Ascending aorta (tissue), 2 donors: Measurements from ENCODE around the gene SCARB2. TPM values are rescaled to one million over a fixed set of nuclear protein-coding genes. Genes with fewer than 3 reads are reported as not detected.

ENCODE experiments used
- DNase-seq, 2 donors: peaks; one replicate each; pipeline ENCODE4 v3.0.0-alpha.2; 2019; ENCODE audit warnings: low spot score in 2 of 2
- H3K27ac ChIP-seq, 2 donors: fragments of 200-600 bp; sonication (generic); one replicate each; pipeline ENCODE4 v1.5.1; 2016 to 2017; ENCODE audit warnings: mild to moderate bottlenecking in 1 of 2
- H3K27me3 ChIP-seq: fragments of 200-600 bp; sonication (generic); one replicate; pipeline ENCODE4 v1.5.1; 2017
- H3K36me3 ChIP-seq, 2 donors: fragments of 200-600 bp; sonication (generic); one replicate each; pipeline ENCODE4 v1.5.1; 2016
- H3K4me1 ChIP-seq, 2 donors: fragments of 200-600 bp; sonication (generic); one replicate each; pipeline ENCODE4 v1.5.1; 2016 to 2017; ENCODE audit warnings: mild to moderate bottlenecking in 1 of 2
- H3K4me3 ChIP-seq, 2 donors: fragments of 200-600 bp; sonication (generic); one replicate each; pipeline ENCODE4 v1.5.1; 2016 to 2017; ENCODE audit warnings: mild to moderate bottlenecking in 1 of 2
- H3K9me3 ChIP-seq, 2 donors: fragments of 200-600 bp; sonication (generic); one replicate each; pipeline ENCODE4 v1.5.1; 2016
- intact Hi-C: fragments of 100-400 bp; cut with DNase I; formaldehyde crosslinking; loops from one replicate; pipeline ENCODE4 v1.15.1; 2023
- total RNA-seq: library from RNA; depleted of rRNA; stranded (reverse); fragments of >200 nt; gene quantifications from one replicate; pipeline ENCODE4 v1.1.0, GENCODE V29; 2016
- TF ChIP-seq, protein P1 (sequence below), 3 experiments: fragments of 200-600 bp in 2 of 3; fragments of 450-650 bp in 1 of 3; sonication (generic) in 2 of 3; IDR thresholded peaks; one replicate each; pipeline ENCODE4 v1.5.1; 2016 to 2019; ENCODE audit warnings: antibody characterized with exemption in 3 of 3, mild to moderate bottlenecking in 1 of 3, moderate library complexity in 1 of 3

The SCARB2 gene
- total RNA-seq, 1 donor from 2014 or later: 94.1 TPM

- no peak for DNase-seq
- peaks cover 0 to 7% of the 10 kb centered on the region in 2 donors for H3K9me3 ChIP-seq
- intact Hi-C loops: no loop called here
- TF ChIP-seq, protein P1, sequence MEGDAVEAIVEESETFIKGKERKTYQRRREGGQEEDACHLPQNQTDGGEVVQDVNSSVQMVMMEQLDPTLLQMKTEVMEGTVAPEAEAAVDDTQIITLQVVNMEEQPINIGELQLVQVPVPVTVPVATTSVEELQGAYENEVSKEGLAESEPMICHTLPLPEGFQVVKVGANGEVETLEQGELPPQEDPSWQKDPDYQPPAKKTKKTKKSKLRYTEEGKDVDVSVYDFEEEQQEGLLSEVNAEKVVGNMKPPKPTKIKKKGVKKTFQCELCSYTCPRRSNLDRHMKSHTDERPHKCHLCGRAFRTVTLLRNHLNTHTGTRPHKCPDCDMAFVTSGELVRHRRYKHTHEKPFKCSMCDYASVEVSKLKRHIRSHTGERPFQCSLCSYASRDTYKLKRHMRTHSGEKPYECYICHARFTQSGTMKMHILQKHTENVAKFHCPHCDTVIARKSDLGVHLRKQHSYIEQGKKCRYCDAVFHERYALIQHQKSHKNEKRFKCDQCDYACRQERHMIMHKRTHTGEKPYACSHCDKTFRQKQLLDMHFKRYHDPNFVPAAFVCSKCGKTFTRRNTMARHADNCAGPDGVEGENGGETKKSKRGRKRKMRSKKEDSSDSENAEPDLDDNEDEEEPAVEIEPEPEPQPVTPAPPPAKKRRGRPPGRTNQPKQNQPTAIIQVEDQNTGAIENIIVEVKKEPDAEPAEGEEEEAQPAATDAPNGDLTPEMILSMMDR (IDR thresholded peaks at IDR 0.05): no peak
- no peak overlapping the region for H3K27ac ChIP-seq
- no peaks in the 10 kb centered on the region for H3K27me3 ChIP-seq
- H3K4me3 ChIP-seq: no peak overlapping the region
- H3K36me3 ChIP-seq: no peaks in the 10 kb centered on the region
- H3K4me1 ChIP-seq: no peaks in the 10 kb centered on the region
Observed at GRCh38 chr4:76235407-76235806, 21.8 kb upstream of the SCARB2 start.

DNA sequence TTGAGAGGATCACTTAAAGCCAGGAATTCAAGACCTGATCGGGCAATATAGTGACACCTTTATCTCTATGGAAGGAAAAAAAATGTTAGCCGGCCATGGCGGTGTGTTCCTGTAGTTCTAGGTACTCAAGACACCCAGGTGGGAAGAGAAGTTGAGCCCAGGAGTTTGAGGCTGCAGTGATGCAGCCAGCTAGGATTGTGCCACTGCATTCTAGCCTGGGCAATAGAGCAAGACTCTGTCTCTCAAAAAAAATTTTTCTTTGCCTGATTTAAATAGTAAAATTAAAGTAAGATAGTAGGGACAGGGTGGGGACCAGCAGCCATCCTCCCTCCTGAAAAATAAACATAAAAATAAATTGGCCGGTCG is 21.0 kb upstream of the SCARB2 start:
- no peak for DNase-seq
- H3K4me1 ChIP-seq: no peaks in the 10 kb centered on the region
- TF ChIP-seq, protein P1 (IDR thresholded peaks at IDR 0.05): no peak
- no peaks in the 10 kb centered on the region for H3K9me3 ChIP-seq
- no peaks in the 10 kb centered on the region for H3K27me3 ChIP-seq
- no peaks in the 10 kb centered on the region for H3K36me3 ChIP-seq
- no peak overlapping the region for H3K27ac ChIP-seq
- intact Hi-C loops: no loop called here
- no peak overlapping the region for H3K4me3 ChIP-seq

DNA sequence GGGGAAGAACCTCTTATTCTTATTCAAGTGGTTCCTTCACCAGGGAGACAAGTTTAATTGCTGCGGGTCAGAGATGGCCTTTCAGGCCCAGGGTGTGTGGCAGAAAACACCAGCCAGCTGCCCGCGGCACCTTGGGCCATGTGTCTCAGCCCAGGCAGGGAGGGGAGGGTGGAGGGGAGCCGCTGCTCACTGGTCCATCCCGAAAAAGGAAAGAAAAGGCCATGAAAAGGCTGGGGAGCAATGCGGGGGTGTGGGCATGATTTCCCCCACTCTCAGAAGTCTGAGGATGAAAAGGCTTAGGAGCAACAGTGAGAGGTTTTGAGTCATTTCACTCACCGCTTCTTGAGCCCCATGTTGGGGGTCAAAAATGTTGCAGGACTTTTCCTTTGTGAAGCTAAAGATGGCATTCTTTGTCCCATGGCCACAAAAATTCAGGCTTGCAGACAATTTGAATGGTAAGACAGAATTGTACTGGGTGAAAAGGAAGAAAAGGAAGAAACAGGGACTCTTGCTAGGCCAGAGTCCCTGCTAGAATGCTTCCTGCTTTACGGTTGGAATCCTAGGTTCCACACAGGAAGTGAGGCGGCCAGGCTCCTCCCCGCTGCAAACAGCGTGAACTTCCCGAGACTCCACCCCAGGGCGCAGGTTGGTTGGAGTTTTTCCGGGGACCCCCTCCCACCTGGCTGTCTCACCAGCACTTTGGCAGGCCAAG is 20.5 kb upstream of the SCARB2 start:
- intact Hi-C loops: no loop called here
- TF ChIP-seq, protein P1 (IDR thresholded peaks at IDR 0.05): no peak
- DNase-seq: no peak
- Histone ChIP-seq H3K27me3 (no peaks in the 10 kb centered on the region), H3K27ac (no peak overlapping the region), H3K9me3 (no peaks in the 10 kb centered on the region), H3K4me1 (no peaks in the 10 kb centered on the region), H3K36me3 (no peaks in the 10 kb centered on the region), H3K4me3 (no peak overlapping the region)

- DNase-seq: no peak
- intact Hi-C loops: no loop called here
- Histone ChIP-seq H3K36me3 (no peaks in the 10 kb centered on the region), H3K27me3 (no peaks in the 10 kb centered on the region), H3K4me1 (no peaks in the 10 kb centered on the region), H3K27ac (no peak overlapping the region), H3K4me3 (no peak overlapping the region), H3K9me3 (no peaks in the 10 kb centered on the region)
- TF ChIP-seq, protein P1 (IDR thresholded peaks at IDR 0.05): no peak
Observed at GRCh38 chr4:76233529-76233928, 19.9 kb upstream of the SCARB2 start.

- H3K27me3 ChIP-seq: no peaks in the 10 kb centered on the region
- H3K27ac ChIP-seq: no peak overlapping the region
- TF ChIP-seq, protein P1 (IDR thresholded peaks at IDR 0.05): no peak
- DNase-seq: no peak
- no peaks in the 10 kb centered on the region for H3K9me3 ChIP-seq
- no peak overlapping the region for H3K4me3 ChIP-seq
- H3K36me3 ChIP-seq: no peaks in the 10 kb centered on the region
- H3K4me1 ChIP-seq: no peaks in the 10 kb centered on the region
- intact Hi-C loops: no loop called here
Observed at GRCh38 chr4:76233083-76233482, 19.5 kb upstream of the SCARB2 start.

DNA sequence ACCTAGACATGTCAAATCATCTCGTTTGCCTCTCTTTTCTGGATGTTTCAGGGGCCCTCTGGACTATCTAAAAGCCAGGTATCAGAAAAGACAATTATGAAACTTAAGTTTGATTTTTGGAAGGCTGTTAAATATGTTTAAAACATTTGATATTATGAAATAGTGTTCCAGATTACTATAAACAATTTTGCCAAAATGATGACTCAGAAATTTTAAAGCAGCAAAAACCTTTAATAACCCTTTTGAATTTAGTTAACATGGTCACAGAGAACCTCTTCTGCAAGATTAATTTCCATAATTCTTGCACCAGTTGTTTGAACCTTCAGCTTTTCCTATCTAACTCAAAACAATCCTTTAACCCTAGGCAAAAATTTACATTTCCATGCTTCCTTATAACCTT is 19.1 kb upstream of the SCARB2 start:
- Histone ChIP-seq H3K4me1 (no peaks in the 10 kb centered on the region), H3K27ac (no peak overlapping the region), H3K27me3 (no peaks in the 10 kb centered on the region), H3K36me3 (no peaks in the 10 kb centered on the region), H3K4me3 (no peak overlapping the region), H3K9me3 (no peaks in the 10 kb centered on the region)
- intact Hi-C loops: no loop called here
- TF ChIP-seq, protein P1 (IDR thresholded peaks at IDR 0.05): no peak
- no peak for DNase-seq
